K562 (cell line): Measurements from ENCODE around the gene DGCR8. TPM values are rescaled to one million over a fixed set of nuclear protein-coding genes. Genes with fewer than 3 reads are reported as not detected.

Experiments
- CSDE1 ChIP-seq, 2 experiments: fragments of 450-650 bp; IDR thresholded peaks; 2 replicates each; pipeline ENCODE4 v1.6.1; 2016; ENCODE audit warnings: mild to moderate bottlenecking in 1 of 2
- CTBP1 ChIP-seq: fragments of 450-650 bp; IDR thresholded peaks from 2 replicates; pipeline ENCODE4 v1.6.1; 2016; ENCODE audit warnings: borderline replicate concordance
- FOS ChIP-seq: IDR thresholded peaks from 3 replicates; pipeline ENCODE4 v1.6.1; 2011; ENCODE audit not compliant: insufficient read length; ENCODE audit errors: extremely low read depth
- MTF1 ChIP-seq: fragments of 250-450 bp; sonication (Bioruptor Pico); IDR thresholded peaks from 2 replicates; pipeline ENCODE4 v1.9.0; 2021; ENCODE audit warnings: moderate library complexity, mild to moderate bottlenecking, inconsistent platforms, borderline replicate concordance
- PRDM10 ChIP-seq: fragments of 450-650 bp; IDR thresholded peaks from 2 replicates; pipeline ENCODE4 v1.6.1; 2018; ENCODE audit not compliant: partially characterized antibody
- TBL1XR1 ChIP-seq, 2 experiments: IDR thresholded peaks; 2 replicates each; pipeline ENCODE4 v1.6.1; 2012; ENCODE audit warnings: improper control_type of control experiment in 2 of 2, low read length in 2 of 2, mild to moderate bottlenecking in 1 of 2
- ZBTB8A ChIP-seq: fragments of 450-650 bp; IDR thresholded peaks from 2 replicates; pipeline ENCODE4 v1.6.1; 2018; ENCODE audit warnings: mild to moderate bottlenecking, moderate library complexity; ENCODE audit not compliant: partially characterized antibody
- ZHX1 ChIP-seq: fragments of 150-350 bp; conservative IDR thresholded peaks from 2 replicates; pipeline ENCODE4 v1.6.1; 2014; ENCODE audit warnings: low read length
- ZNF217 ChIP-seq: sonication (generic); formaldehyde crosslinking; IDR thresholded peaks from 2 replicates; pipeline ENCODE4 v1.8.0; 2022; ENCODE audit warnings: mild to moderate bottlenecking, missing genetic modification reagents
- ZNF253 ChIP-seq: fragments of 250-450 bp; sonication (Bioruptor Pico); conservative IDR thresholded peaks from 2 replicates; pipeline ENCODE4 v1.6.1; 2021; ENCODE audit warnings: mild to moderate bottlenecking
- ZNF57 ChIP-seq: fragments of 450-650 bp; formaldehyde crosslinking; IDR thresholded peaks from 2 replicates; pipeline ENCODE4 v1.4.0; 2020; ENCODE audit warnings: mild to moderate bottlenecking, moderate library complexity
- polyA plus RNA-seq, 8 experiments: library from polyadenylated mRNA; depleted of rRNA in 4 of 8; stranded (reverse) in 5 of 8; unstranded in 3 of 8; fragments of >200 nt; fragmentation: Nextera tagmentation in 2 of 8; fragmentation: Illumina TruSeq in 1 of 8; extraction: Ambion mirVana in 2 of 8; extraction: Trizol in 1 of 8; gene quantifications; 2 replicates each; pipeline versions ENCODE4 v1.2.1 to v1.2.3, GENCODE V29; 2011 to 2014; ENCODE audit warnings: inconsistent platforms in 1 of 8, missing spikeins in 1 of 8
- total RNA-seq, 7 experiments: library from RNA; depleted of rRNA in 6 of 7; stranded (reverse); fragments of >200 nt in 6 of 7; fragmentation: Illumina TruSeq in 2 of 7; extraction: Trizol in 2 of 7; gene quantifications; 2 replicates each; pipeline versions ENCODE4 v1.2.1 to v1.2.3, GENCODE V29; 2011 to 2021; ENCODE audit warnings: low replicate concordance in 1 of 7
- TF ChIP-seq, protein P1 (sequence below), 3 experiments: fragments of 200-800 bp in 1 of 3; sonication (Bioruptor generic) in 1 of 3; sonication (generic) in 1 of 3; formaldehyde crosslinking in 1 of 3; IDR thresholded peaks; 2 replicates each; pipeline versions ENCODE4 v1.6.1 to v1.8.0; 2016 to 2022; ENCODE audit warnings: mild to moderate bottlenecking in 2 of 3, missing compliant biosample characterization in 2 of 3, missing genetic modification characterization in 2 of 3, missing genetic modification reagents in 1 of 3
- TF ChIP-seq, protein P2 (sequence below): fragments of 450-650 bp; formaldehyde crosslinking; IDR thresholded peaks from 2 replicates; pipeline ENCODE4 v1.4.0; 2022; ENCODE audit warnings: mild to moderate bottlenecking, moderate library complexity
- TF ChIP-seq, protein P3 (sequence below): IDR thresholded peaks from 3 replicates; pipeline ENCODE4 v1.6.1; 2011; ENCODE audit warnings: borderline replicate concordance, mild to moderate bottlenecking, moderate library complexity; ENCODE audit not compliant: insufficient read length; ENCODE audit errors: extremely low read depth

Gene DGCR8
- total and polyA plus RNA-seq, 9 of the 15 experiments (the other 6 are each of a cell fraction or from before 2014, with no cell fraction given): 5.9 to 144 (median 80.1) TPM

DNA sequence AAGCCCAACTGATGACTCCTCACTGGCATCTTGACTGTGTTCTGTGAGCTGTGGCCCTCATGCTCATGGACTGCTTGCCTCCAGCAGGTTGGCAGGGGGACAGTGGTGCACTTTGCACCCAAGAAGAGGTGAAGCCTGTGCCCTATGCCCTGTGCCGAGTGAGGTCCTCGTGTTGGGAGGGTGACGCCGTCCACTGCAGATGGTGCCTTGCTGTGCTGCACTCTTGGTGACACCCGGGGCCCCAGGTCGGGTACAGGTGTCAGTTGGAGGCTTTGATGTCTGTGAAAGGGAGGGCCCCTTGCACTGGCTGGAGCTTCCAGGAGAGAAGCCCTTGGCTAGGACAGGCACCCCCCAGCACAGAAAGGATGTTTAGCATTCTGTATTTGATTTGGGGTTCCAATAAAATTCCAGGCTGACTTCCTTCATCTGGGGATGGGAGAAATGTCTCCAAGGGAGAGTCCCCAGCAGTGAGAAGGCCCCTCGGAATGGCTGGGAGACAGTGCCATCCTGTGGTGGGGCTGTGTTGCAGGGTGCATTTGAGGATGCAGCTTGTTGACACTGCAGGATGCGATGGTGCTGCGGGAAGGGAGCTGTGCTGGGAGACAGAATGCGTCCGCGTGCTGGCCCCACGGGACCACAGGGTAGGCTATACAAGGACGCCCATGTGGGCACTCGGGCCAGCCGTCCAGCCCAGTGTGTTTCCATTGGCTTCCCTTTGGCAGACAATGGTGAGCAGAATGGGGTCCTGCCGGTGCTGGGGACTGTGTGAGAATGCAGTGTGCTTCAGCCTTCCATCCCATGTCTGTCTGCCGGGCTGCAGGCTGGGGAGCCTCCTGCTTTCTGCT is 49.1 kb downstream of the DGCR8 start (continued):
- no peak for TF ChIP-seq ZNF57
- TF ChIP-seq TBL1XR1 (IDR thresholded peaks at IDR 0.05; ENCODE audit: low read length in 2 of 2): peak; percentile 76 to 77; a peak in 3 of 4 replicates
- TF ChIP-seq ZNF253 (CRISPR knock-in tag): no peak
- TF ChIP-seq, protein P1, sequence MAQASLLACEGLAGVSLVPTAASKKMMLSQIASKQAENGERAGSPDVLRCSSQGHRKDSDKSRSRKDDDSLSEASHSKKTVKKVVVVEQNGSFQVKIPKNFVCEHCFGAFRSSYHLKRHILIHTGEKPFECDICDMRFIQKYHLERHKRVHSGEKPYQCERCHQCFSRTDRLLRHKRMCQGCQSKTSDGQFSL (CRISPR knock-in tag; IDR thresholded peaks at IDR 0.05): no peak
- TF ChIP-seq, protein P1 (tag; IDR thresholded peaks at IDR 0.05): no peak
- TF ChIP-seq, protein P2, sequence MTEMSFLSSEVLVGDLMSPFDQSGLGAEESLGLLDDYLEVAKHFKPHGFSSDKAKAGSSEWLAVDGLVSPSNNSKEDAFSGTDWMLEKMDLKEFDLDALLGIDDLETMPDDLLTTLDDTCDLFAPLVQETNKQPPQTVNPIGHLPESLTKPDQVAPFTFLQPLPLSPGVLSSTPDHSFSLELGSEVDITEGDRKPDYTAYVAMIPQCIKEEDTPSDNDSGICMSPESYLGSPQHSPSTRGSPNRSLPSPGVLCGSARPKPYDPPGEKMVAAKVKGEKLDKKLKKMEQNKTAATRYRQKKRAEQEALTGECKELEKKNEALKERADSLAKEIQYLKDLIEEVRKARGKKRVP: 0 out of 2 replicates have a peak, but pooled peaks have one; percentile 58
- TF ChIP-seq, protein P3, sequence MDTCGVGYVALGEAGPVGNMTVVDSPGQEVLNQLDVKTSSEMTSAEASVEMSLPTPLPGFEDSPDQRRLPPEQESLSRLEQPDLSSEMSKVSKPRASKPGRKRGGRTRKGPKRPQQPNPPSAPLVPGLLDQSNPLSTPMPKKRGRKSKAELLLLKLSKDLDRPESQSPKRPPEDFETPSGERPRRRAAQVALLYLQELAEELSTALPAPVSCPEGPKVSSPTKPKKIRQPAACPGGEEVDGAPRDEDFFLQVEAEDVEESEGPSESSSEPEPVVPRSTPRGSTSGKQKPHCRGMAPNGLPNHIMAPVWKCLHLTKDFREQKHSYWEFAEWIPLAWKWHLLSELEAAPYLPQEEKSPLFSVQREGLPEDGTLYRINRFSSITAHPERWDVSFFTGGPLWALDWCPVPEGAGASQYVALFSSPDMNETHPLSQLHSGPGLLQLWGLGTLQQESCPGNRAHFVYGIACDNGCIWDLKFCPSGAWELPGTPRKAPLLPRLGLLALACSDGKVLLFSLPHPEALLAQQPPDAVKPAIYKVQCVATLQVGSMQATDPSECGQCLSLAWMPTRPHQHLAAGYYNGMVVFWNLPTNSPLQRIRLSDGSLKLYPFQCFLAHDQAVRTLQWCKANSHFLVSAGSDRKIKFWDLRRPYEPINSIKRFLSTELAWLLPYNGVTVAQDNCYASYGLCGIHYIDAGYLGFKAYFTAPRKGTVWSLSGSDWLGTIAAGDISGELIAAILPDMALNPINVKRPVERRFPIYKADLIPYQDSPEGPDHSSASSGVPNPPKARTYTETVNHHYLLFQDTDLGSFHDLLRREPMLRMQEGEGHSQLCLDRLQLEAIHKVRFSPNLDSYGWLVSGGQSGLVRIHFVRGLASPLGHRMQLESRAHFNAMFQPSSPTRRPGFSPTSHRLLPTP: no peak
- peak; percentile 98 for TF ChIP-seq CTBP1
- TF ChIP-seq CSDE1 (IDR thresholded peaks at IDR 0.05): no peak
- TF ChIP-seq ZBTB8A: no peak
- no peak for TF ChIP-seq ZNF217
- TF ChIP-seq FOS: no peak
- TF ChIP-seq ZHX1: peak; percentile 67; the same call in 1 of the 2 replicates
- TF ChIP-seq MTF1 (CRISPR knock-in tag): peak; percentile 57; the same call in 1 of the 2 replicates
- no peak for TF ChIP-seq PRDM10
